AG04449 (cell line): Measurements from ENCODE around the gene NCLN.
"Not testable (repeated sequence)": the region's sequence is repeated elsewhere in the genome, so short reads cannot be mapped to it uniquely, and the experiment has no call there.

Experiments used
- CTCF ChIA-PET: fragments of 350-600 bp; formaldehyde crosslinking; extraction: SDS; loops from one replicate; lab custom pipeline; 2021; ENCODE audit warnings: antibody characterized with exemption; lab: Yijun Ruan, JAX
- POLR2A ChIA-PET: fragments of 400-600, 350-600 bp; formaldehyde crosslinking; extraction: SDS; loops from one replicate; lab custom pipeline; 2020; ENCODE audit warnings: antibody characterized with exemption, inconsistent platforms; lab: Yijun Ruan, JAX
- DNase-seq: peaks from one replicate; pipeline ENCODE4 v3.0.0-alpha.2; 2010; ENCODE audit warnings: low read depth, low spot score
- H3K4me3 ChIP-seq: 2 replicates; pipeline ENCODE4 v1.5.1; 2011; ENCODE audit warnings: low read depth, mild to moderate bottlenecking, control low read depth, low read length
- CTCF ChIP-seq: IDR thresholded peaks from one replicate; pipeline ENCODE4 v1.5.1; 2011; ENCODE audit warnings: mild to moderate bottlenecking, moderate library complexity, low read length, control low read depth, inconsistent platforms; ENCODE audit not compliant: insufficient read depth; ENCODE audit errors: missing control alignments

NCLN gene

GRCh38 chr19:3229888-3230496 lies 44.3 kb downstream of the NCLN start:
- no peak overlapping the region for H3K4me3 ChIP-seq
- ChIA-PET CTCF (interaction anchor here (1.2 to 1.6 kb wide), 2 partner anchors 9 to 269 kb away, joined by 3 to 5 read pairs; no protein-coding TSS in a partner anchor), POLR2A (no interaction called here)
- no peak for DNase-seq
- TF ChIP-seq CTCF, result no peak

- ChIA-PET POLR2A (no interaction called here), CTCF (interaction anchor here (1.2 kb wide), 1 partner anchor 270 kb away, joined by 3 read pairs; no protein-coding TSS in a partner anchor)
- TF ChIP-seq CTCF, result no peak
- no peak for DNase-seq
- no peak overlapping the region for H3K4me3 ChIP-seq
Measured at GRCh38 chr19:3231288-3231687, 45.6 kb downstream of the NCLN start.

- POLR2A ChIA-PET, result no interaction called here
- no peak overlapping the region for H3K4me3 ChIP-seq
- TF ChIP-seq CTCF, result no peak
- CTCF ChIA-PET, result interaction anchor here (1.7 kb wide), 1 partner anchor 9 kb away, joined by 6 read pairs; the partner anchor contains the start of gene CELF5
- DNase-seq, result no peak
Measured at GRCh38 chr19:3233116-3233515, 47.4 kb downstream of the NCLN start.

GRCh38 chr19:3233831-3234230 lies 48.1 kb downstream of the NCLN start:
- CTCF ChIA-PET, result interaction anchor here (1.7 kb wide), 1 partner anchor 9 kb away, joined by 6 read pairs; the partner anchor contains the start of gene CELF5
- no peak for DNase-seq
- no peak overlapping the region for H3K4me3 ChIP-seq
- POLR2A ChIA-PET, result no interaction called here
- no peak for TF ChIP-seq CTCF

GRCh38 chr19:3234800-3235199 lies 49.1 kb downstream of the NCLN start:
- CTCF ChIA-PET, result no interaction called here
- no peak for DNase-seq

GRCh38 chr19:3235604-3236003 lies 49.9 kb downstream of the NCLN start:
- CTCF ChIA-PET, result interaction anchor here (2.7 kb wide), 1 partner anchor 12 kb away, joined by 7 read pairs; no protein-coding TSS in a partner anchor
- POLR2A ChIA-PET, H3K4me3 ChIP-seq, DNase-seq: not testable (repeated sequence)

More at GRCh38 chr19:3234800-3235199, 49.1 kb downstream of the NCLN start:
- POLR2A ChIA-PET, result interaction anchor here (0.7 kb wide), 1 partner anchor 1566 kb away, joined by 3 read pairs; no protein-coding TSS in a partner anchor
- no peak overlapping the region for H3K4me3 ChIP-seq
- TF ChIP-seq CTCF, result no peak
